GM19240 (cell line): ENCODE results near the gene DCLK3.

ENCODE experiments used
- DNase-seq: peaks from one replicate; pipeline ENCODE4 v3.0.0; 2011; ENCODE audit warnings: low spot score; ENCODE audit not compliant: insufficient read length

Gene DCLK3

DNA sequence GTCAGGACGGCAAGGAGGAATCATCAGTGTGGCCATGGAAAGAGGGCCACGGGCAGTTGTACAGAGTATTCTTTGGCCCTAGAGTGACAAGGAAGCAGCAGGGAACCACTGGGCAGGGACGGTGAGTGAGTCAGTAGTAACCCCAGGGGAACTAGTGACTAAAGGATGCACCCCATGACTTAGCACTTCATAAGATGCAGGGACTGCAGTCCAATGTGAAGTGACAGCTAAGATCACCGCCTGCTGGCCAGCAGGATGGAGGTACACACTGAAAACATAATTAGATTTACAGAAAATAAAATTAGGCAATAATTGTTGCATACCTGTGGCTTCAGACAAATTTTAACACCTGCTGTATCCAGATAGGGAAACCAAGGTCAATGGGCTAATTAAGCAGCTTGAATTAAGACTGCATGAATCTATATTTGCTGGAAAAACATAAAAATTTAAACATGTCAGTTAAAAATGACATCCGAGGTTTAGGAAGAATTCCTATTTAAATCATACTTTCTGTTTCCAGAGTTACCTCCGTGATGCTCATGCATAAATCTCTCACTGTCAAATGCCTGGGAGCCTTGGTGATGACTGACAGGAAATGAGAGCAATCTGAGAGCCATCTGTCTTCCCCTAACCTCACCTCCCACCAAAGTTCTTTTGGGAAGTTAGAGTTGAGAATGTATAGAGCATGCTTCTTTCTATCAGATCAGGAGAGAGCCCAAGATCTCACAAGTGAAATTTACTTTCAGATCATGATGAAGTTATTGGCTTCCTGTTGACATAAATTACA, 56.5 kb downstream of the DCLK3 start:
- DNase-seq: no peak

DNA sequence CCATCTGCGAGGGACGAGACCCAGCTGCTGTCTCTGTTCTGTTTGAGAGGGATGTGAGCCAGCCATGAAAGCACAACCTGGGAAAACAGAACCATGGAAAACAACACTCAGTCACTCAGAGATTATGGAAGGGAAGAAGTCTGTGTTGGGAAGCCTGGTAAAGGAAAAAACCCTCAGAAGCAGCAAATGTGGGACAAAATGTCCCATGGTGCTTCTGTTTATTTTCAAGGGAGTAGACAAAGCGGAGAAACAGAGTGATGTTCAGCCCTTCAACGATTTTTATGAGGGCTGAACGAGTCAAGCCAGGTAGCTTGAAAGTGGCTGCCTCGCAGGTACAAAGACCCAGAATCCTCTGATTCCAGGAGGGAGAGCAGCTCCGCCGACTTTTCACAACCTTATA, 59.3 kb downstream of the DCLK3 start:
- no peak for DNase-seq

DNA sequence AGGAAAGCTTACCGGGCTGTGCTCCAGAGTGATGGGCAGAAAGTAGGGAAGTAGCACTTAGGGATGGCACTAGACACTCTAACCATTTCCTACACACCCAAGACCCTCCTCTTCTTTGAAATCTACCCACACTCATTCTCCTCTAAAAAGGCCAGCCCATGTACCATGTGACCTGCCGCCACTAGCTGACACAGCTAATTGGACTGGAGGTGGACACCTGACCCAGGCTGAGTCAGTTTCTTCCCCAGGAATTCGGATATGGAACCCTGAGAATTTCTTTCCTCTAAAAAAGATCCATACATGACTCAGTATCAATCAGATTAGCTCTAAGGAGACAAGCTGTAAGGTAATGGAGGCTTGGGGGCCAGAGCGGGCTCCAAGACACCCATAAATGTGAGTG, 60.1 kb downstream of the DCLK3 start:
- no peak for DNase-seq

DNA sequence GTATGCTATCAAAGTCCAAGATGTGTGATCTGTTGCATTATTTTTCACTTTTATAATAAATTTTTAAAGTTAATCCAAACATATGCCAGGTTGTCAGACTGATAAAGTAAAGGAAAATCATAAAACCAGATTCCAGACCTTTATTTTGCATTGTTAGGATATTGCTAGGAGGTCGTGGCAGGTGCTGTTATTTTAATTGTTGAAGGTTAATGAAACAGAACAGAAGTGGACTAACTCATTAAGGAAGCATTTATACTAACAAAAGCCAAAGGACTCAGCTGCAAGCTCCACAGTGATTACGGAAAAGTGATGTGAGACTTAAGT, 63.1 kb downstream of the DCLK3 start:
- DNase-seq: no peak

DNA sequence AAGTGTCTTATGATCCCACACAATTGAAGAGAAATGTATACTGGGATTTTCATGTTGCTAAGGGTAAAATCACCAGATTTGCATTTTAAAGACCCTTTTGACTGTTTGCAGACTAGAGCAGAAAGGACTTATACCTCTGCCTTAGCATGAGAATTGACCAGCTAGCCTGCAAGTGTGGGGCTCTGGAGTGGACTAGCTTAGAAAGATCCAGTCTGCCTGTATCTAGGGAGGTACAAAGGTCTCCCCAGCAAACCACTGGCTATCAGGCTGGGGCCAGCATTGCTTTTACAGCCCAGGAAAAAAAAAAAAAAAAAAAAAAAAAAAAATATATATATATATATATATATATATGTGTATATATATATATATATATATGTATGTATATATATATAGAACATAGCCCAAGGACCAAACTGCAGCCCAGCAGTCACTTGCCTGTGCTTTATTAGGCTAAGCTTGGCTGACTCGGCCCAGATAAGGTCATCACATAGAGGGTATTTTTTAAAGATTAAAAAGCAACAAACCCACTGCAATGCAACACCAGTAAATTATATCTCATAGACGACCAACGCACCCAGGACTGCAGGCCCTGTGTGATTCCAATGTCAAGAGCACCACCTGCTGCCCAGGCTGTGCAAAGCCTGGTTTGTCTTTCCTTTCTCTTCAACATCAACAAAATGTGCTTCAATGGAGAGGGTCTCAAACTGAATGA, 63.7 kb downstream of the DCLK3 start:
- peak; percentile 35 for DNase-seq

DNA sequence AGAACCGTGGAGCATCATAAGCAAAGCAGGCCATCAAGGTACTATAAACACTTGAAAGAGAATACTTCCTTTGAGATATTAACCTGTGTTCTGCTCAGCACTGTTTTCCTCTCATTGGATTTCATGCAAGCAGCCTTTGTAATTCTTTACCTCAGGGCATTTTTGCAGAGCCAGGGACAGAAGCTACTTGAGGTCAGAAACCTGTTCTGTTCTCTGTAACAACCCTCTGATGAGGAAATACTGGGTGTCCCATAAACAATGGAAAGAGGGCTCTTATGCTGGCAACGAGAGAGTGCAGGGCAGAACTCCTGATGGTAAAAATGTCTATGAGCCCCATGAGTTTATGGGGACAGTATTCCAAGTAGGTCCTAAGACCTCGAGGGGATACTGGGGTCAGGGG, 66.0 kb downstream of the DCLK3 start:
- no peak for DNase-seq

DNA sequence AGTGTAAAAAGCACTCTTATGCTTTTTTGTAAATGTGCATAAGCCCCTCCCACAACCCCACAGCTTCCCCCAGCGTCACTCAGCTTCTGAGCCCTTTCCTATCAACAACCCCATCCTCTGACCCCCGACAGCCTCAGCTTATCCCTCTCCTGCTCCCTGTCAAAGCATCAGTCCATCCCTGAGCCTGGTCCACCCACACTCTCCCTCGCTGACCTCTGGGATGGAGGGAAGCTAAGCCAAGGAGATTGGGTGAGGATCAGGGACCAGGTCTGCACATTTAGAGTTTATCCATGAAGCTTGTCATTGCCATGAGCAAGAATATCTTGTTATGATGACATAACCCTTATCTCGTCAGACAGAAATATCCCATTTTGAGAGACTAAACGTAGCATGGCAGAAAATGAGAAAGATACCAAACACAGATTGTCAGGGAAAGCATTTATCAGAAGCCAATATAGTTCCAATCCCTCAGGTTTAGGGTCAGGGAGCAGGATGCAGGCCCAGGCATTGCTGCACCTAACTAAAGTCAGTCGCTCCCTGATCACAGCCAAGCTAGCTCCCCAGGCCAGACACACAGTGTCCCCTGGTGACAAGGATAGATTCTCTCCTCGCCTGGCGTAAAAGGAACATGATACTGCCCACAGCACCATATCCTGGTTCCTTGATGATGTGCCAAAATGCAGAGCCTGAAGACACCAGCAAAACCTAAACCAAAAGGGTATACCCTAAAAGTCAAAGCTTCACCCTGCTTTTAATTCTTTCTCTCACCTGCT, 66.9 kb downstream of the DCLK3 start:
- no peak for DNase-seq

DNA sequence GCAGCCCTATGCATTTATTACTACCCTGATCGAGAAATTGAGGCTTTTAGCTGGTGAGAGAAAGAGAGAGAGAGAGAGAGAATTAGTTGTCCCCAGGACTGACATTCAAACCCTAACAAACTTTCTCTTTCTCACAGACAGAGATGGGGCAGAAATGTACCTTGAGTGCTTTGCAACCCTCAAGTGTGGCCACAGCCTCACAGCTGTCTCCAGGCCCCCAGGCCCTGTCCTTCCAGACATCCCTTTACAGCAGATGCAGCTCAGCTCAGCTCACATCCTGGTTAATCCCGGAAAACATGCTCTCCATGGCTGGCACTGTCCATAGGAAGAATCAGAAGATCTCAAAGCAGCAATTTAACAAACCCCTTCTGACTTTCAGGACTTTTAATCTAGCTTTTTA, 67.6 kb downstream of the DCLK3 start:
- no peak for DNase-seq

DNA sequence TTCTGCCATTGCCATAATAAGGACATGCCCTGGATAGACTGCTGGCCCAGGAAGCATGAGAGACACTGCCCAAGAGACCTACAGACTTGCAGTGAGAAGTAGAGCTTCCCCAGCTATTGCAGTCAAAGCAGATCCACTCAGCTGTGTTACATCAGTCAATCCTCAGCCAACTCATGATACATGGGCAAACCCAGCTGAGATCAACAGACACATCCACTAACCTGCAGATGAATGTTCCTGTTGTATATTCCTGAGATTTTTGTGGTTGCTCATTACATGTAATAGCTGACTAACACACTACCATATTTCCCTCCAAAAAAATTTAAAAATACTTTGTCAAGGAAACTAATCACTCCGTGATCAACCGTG, 68.6 kb downstream of the DCLK3 start:
- no peak for DNase-seq

DNA sequence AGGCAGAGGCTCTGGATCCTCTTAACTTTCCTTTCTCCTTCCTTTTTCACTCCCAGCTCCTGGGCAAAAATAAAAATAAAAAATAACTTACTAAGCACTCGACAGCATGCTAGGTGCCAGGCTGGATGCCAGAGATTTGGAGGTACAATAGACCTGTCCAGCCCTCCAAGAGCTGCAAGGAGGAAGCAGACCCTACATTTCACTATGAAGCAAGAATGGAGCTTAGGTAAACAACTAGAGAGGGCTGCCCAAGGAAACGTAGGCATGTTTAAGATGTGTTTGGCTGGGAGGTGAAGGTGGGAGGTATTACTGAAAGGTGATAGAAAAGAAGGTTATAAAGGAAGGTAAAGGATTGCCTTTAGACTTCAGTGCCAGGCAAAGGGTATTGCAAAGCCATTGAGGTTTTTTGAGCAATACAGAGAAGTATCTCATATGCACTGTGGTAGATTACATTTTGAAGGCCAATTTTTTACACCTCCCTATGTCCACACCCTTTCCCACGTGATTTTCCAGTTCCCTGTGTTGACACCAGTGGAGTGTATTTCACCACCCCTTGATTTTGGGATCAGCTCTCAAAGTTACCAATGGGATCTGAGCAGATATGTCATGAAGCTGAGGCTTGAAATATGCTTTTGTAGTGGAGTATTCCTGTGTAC, 69.1 kb downstream of the DCLK3 start:
- no peak for DNase-seq

DNA sequence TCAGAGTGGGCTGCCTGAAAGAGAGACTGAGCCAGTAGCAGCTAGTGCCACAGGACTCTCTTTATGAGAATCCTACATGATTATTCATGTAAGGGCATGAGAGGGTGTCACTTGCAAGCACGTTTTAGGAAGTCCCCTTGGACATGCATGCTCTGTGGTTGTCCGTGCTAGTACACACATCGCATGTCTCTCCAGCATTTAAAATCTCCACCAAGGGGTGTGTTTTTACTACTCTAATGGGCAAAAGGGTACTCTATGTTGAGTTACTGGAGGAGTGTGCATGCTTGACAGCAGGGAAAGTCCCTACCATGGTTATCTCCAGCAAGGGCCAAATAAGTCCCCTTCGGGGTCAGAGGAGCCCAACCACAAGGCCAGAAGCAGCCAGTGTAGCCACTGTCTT, 70.7 kb downstream of the DCLK3 start:
- DNase-seq: no peak

DNA sequence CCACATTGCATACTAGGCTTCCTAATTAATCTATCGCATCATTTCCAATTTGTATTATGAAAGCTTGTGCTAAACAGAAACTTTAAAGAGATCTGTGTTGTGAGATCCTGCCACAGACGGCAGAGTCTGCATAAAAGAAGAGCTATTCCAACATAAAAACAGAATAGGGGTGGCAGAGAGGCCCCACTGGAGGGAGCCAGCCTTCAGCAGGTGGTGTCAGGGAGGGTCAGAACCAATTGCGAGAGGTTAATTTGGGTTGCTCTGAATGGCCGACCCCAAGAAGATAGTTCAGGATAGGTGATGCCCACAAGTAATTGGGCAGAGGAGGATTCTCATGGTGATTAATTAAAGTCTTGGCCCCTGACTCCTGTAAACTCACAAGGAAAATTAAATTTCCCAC, 74.8 kb downstream of the DCLK3 start:
- no peak for DNase-seq

DNA sequence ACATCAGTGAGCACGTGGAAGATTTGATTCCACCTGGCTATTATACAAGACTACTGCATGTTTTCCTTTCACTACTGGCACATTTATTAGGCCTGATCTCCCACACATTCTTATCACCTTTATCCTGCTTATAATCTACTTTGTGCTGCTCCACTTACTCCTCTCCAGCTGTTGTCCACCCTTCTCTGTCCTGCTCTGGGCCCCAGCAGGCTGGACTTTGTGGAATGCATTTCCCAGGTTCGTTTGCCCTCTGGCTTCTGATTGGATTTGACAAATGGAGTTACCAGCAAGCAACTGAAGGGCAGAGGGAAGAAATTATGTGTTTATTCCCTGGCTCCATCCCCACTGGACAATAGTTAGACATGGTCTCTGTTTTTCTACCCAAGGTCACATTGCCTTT, 75.5 kb downstream of the DCLK3 start:
- no peak for DNase-seq

DNA sequence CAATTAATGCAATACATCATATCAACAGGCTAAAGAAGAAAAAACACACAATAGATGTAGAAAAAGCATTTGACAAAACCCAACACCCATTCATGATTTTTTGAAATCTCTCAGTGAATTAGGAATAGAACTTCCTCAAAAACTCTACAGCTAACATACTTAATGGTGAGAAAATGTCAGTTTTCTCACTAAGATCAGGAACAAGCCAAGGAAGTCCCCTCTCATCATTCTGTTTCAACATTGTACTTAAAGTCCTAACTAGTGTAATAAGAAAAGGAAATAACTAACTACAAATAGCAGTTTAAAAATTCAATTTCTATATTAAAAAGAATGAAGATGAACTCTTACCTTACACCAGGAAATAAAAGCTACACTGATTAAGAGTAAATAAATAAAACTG, 77.8 kb downstream of the DCLK3 start:
- DNase-seq: no peak

DNA sequence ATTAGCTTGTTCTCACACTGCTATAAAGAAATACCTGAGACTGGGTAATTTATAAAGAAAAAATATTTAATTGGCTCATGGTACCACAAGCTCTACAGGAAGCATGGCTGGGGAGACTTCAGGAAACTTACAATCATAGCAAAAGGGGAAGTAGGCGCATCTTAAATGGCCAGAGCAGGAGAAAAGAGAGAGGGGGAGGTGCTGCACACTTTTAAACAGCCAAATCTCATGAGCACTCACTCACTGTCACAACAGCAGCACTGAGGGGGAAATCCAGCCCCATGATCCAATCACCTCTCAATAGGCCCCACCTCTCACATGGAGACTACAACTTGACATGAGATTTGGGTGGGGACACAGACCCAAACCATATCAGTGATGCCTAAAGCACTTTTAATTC, 82.5 kb downstream of the DCLK3 start:
- DNase-seq: no peak

DNA sequence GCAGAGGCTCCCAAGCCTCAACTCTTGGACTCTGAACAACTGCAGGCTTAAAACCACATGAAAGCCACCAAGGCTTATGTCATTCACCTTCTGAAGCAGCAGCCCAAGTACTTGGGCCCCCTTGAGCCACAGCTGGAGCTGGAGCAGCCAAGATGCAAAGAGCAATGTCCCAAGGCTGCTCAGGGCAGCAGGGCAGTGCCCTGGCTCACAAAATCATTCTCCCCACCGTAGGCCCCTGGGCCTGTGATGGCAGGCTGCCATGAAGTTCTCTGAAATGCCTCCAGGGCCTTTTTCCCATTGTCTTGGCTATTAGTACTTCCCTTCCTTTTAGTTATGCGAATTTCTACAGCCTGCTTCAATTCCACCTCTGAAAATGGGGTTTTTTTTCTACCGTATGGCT, 83.4 kb downstream of the DCLK3 start:
- no peak for DNase-seq

DNA sequence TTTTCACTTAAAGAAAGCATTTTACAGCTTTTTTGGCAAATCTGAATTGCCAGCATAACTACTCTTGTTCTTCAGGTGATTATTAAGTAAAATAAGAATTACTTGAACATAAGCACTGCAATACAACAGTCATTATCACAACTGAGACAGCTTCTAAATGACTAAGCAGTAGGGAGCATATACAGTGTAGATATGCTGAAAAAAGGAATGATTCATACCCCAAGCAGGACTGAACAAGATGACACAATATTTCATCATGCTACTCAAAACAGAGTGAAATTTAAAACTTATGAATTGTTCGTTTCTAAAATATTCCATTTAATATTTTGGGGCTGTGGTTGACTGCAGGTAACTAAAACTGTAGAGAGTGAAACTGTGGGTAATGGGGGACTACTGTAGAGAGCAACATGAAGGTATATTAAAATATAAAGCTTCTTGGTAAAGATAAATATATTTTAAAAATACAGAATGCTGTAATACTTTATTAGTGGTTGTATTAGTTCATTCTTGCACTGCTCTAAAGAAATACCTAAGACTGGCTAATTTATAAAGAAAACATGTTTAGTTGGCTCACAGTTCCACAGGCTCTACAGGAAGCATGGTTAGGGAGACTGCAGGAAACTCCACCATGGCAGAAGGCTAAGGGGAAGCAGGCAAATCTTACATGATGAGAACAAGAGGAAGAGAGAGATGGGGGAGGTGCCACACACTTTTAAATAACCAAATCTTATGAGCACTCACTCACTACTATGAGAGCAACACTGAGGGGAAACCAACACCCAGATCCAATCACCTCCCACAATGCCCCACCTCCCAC, 84.8 kb downstream of the DCLK3 start:
- DNase-seq: no peak

DNA sequence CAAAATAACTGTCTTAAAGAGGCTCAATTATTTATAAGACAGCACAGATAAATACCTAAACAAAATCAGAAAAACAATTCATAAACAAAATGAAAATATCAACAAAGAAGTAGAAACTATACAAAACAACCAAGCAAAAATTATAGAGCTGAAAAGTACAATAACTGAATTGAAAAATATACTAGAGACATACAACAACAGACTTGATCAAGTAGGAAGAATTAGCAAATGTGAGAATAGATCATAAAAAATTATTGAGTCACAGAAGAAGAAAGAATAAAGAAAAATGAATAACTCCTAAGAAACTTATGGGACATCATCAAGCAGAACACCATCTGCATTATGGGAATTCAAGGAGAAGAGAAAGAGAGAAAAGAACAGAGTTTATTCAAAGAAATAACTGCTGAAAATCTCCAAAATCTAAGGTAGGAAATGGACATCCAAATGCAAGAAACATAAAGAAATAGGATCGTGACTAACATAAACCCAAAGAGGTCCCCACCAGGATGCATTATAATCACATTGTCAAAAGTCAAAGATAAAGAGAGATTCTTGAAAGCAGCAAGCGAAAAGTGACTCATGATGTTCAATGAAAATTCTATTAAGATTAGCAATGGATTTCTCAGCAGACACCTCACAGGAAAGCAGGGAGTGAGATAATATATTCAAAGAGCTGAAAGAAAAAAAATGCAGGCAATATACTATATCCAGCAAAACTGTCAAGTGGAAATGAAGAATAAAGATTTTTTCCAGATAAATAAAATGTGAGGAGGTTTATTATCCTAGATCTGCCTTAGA, 85.9 kb downstream of the DCLK3 start:
- no peak for DNase-seq

DNA sequence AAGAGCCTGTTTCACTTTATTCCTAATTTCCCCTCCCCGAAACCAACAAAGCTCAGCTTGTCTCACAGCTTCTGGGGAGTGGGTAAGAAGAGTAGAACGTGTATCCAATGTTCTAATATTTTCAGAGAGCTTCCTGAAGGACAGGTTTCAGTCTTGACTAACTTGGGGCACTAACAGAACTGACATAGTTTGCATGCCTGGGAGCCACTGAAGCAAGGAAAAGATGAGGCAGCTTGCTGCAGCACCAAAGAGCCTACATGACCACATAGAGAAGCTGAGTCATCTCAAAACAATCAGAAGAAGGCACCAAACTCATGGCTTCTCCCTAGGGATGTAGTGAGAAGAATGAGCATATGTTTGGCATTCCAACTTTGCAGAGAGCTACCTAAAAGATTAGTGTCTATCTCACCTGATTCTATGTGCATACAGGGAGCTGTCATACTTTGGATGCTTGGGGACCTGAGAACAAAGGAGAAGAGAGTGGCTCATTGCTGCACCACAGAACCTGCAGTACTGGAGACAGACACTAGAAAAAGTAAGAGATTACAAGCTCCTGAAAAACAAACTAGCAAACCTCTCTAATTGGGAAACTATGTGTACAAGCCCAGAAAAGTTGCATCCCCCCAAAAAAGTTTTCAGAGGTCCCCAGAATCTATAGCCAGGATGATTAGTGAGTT, 86.9 kb downstream of the DCLK3 start:
- no peak for DNase-seq

DNA sequence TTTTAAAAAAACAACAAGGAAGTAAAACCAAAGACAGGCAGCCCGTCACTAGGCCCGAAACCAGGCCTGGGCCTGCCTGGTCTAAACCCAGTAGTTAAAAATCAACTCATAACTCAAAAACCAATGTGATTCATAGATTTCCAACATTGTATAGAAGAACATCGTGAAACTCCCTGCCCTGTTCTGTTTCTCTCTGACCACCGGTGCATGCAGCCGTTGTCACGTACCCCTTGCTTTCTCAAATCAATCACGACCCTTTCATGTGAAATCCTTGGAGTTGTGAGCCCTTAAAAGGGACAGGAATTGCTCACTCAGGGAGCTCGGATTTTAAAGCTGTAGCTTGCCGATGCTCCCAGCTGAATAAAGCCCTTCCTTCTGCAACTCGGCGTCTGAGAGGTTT, 89.5 kb downstream of the DCLK3 start:
- DNase-seq: no peak
